Erythroblast (primary cell): ENCODE data around the gene XPR1.

Source experiments
- GATA1 ChIP-seq: IDR thresholded peaks from 2 replicates; pipeline ENCODE4 v1.6.1; 2011; ENCODE audit warnings: low read depth, mild to moderate bottlenecking, control low read depth, low read length, moderate library complexity
- POLR2A ChIP-seq: IDR thresholded peaks from 2 replicates; pipeline ENCODE4 v1.6.1; 2011; ENCODE audit warnings: mild to moderate bottlenecking, low read length

DNA sequence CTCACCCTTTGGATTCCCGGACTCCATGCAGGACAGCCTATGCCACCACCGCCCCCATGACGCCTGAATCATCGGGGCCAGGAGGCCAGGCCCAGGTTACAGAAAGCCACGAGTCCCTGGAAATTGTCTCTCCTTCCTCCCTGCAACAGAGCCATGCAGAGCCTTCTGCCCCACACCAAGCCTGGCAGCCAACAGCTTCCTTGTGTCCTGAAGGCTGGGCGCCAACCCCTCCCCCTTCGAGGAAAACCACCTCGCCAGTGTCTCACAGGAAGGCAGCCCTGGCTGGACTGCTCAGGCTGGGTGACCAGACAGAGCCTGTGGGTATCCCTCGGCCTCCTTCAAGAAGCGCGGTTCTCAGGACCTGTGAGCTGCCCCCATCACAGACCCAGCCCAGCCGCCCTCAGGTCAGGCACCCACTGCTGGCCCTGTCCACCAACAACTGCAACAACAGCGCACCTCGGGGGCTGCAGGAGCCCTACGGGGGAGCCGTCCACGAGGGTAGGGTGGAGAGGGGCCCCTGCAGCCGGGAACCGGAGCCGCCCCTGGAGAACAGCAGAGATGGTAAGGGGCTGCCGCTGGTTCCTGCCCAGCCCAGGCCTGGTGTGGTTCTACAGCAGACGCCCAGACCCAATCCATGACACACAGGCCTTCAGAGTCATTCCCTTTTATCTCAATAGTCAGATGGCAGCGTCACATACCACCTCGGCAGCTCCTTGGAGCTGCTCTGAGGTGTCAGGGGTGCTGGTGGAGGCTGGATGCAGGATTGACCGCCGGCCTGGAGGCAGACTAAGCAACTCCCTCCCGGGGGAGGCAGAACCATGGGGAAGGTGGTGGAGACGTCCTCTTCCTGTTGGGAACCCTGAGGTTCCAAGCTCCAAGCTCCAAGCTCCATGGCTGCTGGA, 304.5 kb downstream of the XPR1 start:
- TF ChIP-seq POLR2A = no peak
- TF ChIP-seq GATA1 = no peak
